NCI-H446 treated with DMSO at 0.1 percent for 48 hours (cell line): ENCODE results near the gene HSPA1L.

Experiments used
- DNase-seq: peaks from one replicate; lab custom pipeline; 2025; lab: John Stamatoyannopoulos, UW

The HSPA1L gene

DNA sequence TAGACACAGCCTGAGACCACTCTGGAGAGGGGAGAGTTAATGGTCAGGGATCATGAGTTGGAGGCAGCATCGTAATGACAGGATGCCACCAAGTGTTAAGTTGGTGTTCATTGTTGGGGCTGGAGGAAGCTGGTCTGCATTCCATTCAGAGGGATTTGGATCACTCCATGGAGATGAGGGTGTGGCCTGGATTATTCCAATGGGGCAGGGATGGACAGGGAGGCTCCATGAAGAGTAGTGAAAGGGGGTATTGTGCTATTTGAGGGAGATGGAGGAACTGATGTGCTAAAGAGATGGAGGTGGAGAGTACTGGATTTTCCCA lies 51.5 kb downstream of the HSPA1L start:
- DNase-seq: no peak

DNA sequence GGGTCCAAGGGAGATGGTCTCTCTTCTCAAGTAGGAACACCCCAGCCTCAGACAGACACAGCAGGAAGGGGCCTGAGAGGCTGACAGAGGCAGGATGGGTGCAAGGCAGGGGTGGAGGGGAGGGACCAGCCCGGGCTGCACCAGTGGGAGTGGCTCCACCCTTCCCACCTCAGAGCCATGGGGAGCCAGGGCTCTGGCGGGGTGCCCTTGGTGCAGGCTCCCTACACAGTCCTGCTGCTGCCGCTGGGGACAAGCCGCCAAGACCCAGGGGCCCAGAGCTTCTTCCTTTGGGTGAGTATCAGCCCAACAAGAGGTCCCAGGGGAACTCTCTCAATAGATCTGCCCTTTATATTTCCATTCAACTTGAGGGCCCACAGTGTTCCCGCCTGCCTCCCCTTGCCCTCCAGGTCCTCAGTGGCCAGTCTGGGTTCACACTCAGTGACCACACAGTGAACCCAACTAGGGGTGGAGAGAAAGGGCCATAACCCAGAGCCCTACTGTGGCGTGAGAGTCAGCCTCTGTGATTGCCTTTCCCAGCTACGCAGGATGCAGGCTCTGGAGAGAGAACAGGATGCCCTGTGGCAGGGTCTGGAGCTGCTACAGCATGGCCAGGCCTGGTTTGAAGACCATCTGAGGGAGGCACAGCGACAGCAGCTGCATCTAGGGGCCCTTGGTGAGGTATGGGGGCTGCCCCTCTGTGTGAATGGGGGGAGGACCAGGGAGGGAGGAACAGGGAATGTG lies 52.0 kb downstream of the HSPA1L start:
- no peak for DNase-seq

DNA sequence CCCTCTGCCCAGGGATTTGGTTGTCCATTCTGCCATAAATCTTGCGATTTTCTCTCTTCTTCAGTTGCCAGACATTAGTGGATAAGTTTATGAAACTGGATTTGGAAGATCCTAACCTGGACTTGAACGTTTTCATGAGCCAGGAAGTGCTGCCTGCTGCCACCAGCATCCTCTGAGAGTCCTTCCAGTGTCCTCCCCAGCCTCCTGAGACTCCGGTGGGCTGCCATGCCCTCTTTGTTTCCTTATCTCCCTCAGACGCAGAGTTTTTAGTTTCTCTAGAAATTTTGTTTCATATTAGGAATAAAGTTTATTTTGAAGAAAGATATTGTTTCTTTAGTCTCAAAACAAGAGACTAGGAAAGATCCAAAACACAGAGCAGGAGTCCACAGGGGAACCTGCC lies 52.7 kb downstream of the HSPA1L start, which contains the start of gene SAPCD1:
Gene SAPCD1, plus strand, starts transcription at position 301 of the 400 bp plus-strand sequence. CDS start 399 bp downstream, outside the sequence.
- no peak for DNase-seq

DNA sequence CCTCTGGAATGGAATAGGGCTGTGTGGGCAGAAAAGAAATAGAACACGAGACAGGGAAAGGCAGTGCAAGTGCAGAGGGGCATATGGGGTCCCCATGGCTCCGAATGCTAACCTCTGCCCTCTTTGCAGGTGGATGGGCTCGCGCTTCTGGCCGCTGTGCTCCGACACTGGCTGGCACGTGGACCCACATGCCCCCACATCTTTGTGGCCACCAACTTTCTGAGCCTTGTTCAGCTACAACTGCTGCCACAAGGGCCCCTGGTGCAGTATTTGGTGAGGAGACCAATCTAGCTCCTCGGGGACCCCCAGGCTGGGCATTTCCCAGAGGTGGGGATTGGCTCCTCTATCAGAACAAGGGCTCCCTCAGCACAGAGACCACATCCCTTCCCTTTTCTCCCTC lies 53.7 kb downstream of the HSPA1L start:
- no peak for DNase-seq

DNA sequence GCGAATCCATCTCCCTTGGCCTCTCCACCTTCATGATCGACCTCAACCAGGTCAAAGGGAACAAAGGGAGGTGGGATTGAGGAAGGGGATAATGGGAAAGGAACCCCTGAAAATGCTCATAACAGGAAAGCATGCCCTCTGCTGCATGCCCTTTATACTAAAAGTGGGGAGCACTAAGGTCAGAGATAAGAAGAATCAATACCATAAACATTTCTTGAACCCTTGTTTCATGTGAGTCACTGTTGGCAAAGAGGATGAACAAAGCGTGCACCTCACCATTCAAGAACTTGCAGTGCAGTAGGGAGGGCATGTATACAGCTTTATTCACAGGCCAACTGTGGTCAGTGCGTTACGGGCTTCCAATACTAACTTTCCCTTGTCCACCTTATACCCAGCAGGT lies 54.3 kb downstream of the HSPA1L start:
- DNase-seq: no peak
